HG03442 (cell line): Measurements from ENCODE around the gene GABBR2.
"Not testable (repeated sequence)": the region's sequence is repeated elsewhere in the genome, so short reads cannot be mapped to it uniquely, and the experiment has no call there.

ENCODE experiments used
- ATAC-seq: cut with Tn5 transposase; IDR thresholded peaks from one replicate; pipeline ENCODE4 v1.9.1; 2021; ENCODE audit warnings: mild to moderate bottlenecking, moderate library complexity; ENCODE audit not compliant: unreplicated experiment

Gene GABBR2

GRCh38 chr9:98310752-98311392 is 397.9 kb downstream of the GABBR2 start:
- no peak for ATAC-seq

GRCh38 chr9:98306384-98307145 is 402.2 kb downstream of the GABBR2 start:
- ATAC-seq = no peak

- no peak for ATAC-seq
Measured at GRCh38 chr9:98304381-98304780, 404.4 kb downstream of the GABBR2 start.

- ATAC-seq = no peak
Measured at GRCh38 chr9:98303633-98304125, 405.1 kb downstream of the GABBR2 start.

- no peak for ATAC-seq
Measured at GRCh38 chr9:98302938-98303632, 405.6 kb downstream of the GABBR2 start.

GRCh38 chr9:98302150-98302549 is 406.6 kb downstream of the GABBR2 start:
- no peak for ATAC-seq

GRCh38 chr9:98300611-98301010 is 408.1 kb downstream of the GABBR2 start:
- ATAC-seq = no peak

- no peak for ATAC-seq
Measured at GRCh38 chr9:98298476-98298875, 410.3 kb downstream of the GABBR2 start.

GRCh38 chr9:98295824-98296223 is 412.9 kb downstream of the GABBR2 start:
- no peak for ATAC-seq

- ATAC-seq = no peak
Measured at GRCh38 chr9:98291820-98292219, 416.9 kb downstream of the GABBR2 start.

- no peak for ATAC-seq
Measured at GRCh38 chr9:98290411-98290810, 418.3 kb downstream of the GABBR2 start.

GRCh38 chr9:98289614-98290201 is 419.0 kb downstream of the GABBR2 start:
- no peak for ATAC-seq

- no peak for ATAC-seq
Measured at GRCh38 chr9:98288881-98289280, 419.9 kb downstream of the GABBR2 start.

GRCh38 chr9:98287384-98287783 is 421.4 kb downstream of the GABBR2 start:
- no peak for ATAC-seq

GRCh38 chr9:98285446-98285845 is 423.3 kb downstream of the GABBR2 start:
- no peak for ATAC-seq

GRCh38 chr9:98284754-98285153 is 424.0 kb downstream of the GABBR2 start:
- ATAC-seq = no peak

GRCh38 chr9:98283143-98283542 is 425.6 kb downstream of the GABBR2 start:
- not testable (repeated sequence) for ATAC-seq

- ATAC-seq = no peak
Measured at GRCh38 chr9:98281281-98281680, 427.5 kb downstream of the GABBR2 start.

- ATAC-seq = no peak
Measured at GRCh38 chr9:98280574-98280973, 428.2 kb downstream of the GABBR2 start.

- ATAC-seq = no peak
Measured at GRCh38 chr9:98280162-98280561, 428.6 kb downstream of the GABBR2 start.

- ATAC-seq = no peak
Measured at GRCh38 chr9:98276907-98277469, 431.7 kb downstream of the GABBR2 start.
